ENCODE data around the gene LRRC71.

Gene LRRC71

DNA sequence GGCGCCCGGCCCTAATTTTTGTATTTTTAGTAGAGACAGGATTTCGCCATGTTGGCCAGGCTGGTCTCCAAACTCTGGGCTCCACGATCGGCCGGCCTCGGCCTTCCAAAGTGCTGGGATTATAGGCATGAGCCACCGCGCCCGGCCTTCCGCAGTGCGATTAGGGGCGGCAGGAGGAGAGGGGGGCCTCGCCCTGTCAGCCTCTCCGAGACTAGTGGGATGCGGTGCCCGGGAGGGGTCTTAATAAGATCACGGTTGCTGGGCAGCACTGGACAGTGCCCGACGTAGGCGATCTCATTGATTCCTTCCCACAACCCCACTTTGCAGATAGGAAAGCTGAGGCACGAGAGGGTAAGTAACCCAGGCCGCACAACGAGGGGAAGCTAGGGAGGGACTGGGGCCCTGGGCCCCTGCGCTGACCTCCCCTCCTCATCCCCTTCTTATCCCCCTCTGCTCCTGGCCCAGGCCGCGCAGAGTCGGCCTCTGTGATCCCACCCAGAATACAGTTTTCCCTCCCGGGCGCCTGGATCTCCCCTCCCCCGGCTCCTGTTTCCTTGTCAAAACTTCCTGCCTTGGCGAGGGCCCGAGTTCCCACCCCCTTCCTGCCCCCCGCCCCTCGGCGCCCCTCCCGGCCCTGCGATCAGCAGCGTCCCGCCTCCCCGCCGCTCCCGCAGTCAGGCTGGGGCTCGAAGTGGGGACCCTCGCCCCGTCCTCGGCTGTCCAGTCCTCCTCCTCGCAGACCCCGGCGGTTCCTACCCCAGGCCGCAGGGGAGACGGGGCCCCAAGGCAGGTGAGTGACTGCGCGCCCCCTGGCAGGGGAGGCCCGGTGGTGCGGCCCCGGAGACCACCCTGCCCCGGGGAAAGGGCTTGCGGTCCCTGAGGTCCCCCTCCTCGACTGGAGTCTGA is 27.1 kb upstream of the LRRC71 start, which contains the start of gene PEAR1:
TSS of gene PEAR1 (plus strand) at position 671 of the 906 bp plus-strand sequence. CDS start 10,209 bp downstream, outside the sequence.
- DNase-seq, result no peak

DNA sequence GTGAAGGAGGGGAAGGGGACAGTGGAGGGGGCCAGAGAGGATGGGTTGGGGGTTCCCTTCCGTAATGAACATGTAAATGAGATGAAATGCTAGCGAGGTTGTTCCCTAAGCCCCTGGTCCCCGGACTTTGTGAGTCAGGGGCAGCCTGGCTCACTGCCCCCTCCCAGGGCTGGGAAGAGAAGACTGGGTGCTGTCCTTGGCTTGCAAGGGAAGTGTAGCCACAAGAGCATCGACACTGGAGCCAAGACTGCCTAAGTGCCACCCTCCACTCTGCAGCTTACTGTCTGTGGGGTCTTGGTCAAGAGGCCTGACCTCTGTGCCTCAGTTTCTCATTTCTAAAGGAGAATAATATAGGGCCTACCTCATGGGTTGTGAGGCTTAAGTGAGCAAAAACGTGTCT is 26.4 kb upstream of the LRRC71 start:
- no peak for DNase-seq

DNA sequence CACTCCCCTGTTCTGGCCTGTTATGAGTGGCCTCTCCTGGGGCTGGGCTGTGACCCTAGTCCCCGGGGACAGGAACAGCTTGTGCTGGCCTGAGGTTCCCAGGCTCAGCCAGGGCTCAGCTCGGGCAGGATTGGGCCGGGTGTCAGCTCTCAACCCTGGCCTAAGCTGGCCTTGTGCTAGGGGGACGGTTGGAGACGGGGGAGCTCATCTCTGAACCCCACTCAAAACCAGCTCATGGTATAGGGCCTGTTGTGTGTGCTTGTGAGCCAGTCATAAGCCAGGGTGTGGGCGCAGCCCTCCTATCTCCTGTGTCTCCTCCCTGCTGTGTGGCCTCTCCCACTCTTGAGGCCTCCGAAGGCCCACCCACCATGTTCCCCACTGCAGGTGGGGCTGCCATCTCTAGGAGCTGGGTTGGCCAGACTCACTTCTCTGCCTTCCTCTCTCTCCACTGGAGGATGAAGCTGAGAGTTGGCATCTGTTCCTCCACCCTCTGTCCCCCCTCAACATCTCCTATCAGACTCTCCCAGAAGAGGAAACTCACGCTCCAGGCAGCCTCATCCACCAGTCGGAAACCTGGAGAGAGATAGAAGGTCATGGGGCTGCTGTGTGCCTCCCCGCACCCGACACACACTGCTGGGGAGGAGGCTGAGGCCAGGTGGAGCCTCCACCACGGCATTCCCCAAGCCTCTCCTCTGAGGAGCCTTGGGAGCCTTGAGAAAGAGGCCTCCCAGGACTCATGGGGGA is 25.5 kb upstream of the LRRC71 start:
- DNase-seq, result no peak

DNA sequence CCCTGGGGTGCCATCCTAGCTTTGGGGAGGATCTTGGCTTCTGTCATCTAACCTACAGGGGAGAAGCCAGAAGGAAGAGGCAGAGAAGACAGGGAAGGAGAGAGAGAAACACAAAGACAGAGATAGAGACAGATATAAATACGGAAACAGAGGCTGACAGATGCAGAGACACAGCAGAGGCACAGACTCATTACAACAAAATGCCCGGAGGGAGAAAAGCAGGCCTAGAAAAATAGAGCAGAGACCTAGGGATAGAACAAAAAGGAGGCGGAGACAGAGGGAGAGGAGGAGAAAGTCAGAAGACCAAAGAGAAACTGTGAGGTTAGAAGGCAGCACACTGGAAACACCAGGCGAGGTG is 25.0 kb upstream of the LRRC71 start:
- no peak for DNase-seq

DNA sequence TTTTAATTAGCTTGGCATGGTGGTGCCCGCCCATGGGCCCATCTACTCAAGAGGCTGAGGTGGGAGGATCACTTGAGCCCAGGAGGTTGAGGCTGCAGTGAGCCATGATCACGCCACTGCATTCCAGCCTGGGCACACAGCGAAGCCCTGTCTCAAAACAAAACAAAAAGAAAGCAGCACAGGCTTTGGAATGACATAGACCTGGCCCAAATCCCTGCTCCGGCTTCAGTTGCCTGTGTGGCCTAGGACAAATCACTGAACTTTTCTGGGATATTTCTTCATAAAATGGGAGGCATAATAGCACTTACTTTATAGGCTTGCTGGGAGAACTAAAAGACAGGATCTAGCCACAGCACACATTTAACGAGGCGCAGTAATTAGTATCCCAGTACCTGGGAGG is 24.5 kb upstream of the LRRC71 start:
- DNase-seq, result no peak

DNA sequence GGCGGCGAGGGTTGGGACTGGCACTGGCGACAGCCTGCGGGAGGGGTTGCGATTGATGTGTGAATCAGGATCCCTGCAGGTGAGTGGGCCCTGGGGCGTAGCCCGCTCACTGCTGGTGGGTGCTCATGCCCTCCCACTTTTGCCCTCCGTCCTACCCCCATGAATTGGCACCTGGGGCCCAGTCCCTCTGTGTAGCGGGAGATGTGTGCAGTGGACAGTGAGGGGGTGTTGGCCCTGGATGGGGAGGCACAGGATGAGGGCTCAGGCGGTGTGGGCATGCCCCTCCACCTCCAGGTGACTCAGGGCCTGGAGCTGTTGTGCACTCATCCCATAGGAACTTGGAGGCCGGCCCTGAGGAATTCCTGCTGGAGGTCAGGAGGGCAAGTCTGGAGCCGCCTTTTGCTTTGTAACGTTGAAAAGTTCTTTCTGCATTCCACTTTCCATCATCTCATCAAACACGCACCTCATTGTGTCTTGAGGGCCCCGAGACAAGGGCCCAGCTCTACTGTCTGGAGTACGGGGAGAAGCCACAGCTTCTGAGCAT is 23.9 kb upstream of the LRRC71 start:
- no peak for DNase-seq

DNA sequence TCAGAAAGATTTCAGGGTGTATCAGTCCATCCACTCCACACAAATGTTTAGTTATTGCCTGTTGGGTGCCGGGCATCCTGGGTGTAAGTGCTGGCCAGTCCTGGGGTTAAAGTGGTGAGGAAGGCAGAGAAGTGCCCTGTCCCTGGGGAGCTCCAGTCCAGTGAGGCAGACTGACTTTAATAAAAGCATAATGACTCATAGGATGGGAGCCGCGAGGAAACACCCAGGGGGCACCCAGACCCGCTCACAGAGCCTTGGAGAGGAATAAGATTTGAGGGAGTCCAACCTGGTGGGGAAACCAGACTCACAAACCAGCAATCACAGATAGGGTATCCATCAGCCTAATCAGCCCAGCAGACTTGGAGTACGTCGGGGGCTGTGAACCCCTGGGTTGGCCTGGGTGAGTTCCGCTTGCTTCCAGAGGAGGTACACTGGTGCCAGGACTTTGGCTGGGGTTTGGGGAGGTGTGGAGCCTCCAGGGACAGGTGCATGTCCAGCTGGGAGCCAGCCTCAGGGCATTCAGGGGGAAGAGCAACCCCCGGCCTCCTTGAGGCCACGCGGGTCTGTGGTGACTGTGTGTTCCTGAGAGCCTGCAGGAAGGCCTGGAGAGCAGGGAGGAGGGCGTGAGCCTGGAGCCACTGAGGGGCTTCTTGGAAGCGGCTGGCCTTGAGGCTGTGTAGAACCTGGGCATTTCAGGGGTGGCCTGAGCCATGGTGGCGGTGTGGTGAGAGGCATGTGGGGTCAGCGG is 23.2 kb upstream of the LRRC71 start:
- DNase-seq, result no peak

DNA sequence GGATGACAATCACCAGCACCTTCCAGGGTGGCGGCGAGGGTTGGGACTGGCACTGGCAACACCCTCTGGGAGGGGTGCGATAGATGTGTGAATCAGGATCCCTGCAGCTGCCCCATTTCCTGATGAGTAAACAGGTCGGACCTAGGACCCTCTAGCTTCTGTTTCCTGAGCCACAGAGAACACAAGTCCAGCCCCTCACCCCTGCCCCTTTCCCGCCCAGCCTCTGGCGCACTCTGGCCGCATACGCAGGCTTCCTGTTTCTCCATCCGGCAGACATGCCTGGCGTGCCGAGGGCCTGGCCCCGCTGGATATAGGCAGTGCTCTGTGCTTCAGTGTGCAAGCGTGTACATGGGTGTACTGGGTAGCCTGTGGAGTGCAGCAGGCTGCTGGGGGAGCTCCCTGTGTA is 22.3 kb upstream of the LRRC71 start:
- peak; percentile 29 for DNase-seq

DNA sequence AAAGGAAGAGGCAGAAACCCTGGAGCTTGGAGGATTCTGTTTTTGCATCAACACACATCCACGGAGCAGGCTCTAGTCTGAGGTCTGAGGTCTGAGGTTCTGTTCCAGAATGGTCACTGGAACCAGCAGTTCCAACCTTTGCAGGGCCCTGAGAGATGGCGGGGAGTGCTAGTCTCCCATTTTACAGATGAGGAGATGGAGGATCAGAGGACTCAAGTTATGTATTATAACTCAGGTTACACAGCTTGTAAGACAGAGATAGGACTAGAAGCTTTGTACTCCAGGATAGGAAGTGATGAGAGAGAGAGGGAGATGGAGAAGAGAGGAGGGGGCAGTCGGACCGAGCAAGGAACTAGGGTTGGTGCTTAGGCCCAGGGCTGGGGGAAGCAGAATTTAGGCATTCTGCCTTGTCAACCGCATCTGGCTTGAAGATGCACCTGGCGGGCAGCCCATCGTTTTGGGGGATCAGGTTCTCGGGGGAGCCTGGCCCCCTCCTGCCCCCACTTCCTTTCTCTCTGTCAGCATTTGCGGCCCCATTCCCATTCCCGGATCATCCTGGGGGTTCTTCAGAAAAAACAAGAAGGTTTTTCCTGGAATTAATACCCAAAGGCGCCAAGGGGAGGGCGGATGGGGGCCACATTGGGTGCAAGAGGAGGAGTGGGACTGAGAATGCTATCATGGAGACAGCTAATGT is 21.3 kb upstream of the LRRC71 start:
- DNase-seq, result no peak

DNA sequence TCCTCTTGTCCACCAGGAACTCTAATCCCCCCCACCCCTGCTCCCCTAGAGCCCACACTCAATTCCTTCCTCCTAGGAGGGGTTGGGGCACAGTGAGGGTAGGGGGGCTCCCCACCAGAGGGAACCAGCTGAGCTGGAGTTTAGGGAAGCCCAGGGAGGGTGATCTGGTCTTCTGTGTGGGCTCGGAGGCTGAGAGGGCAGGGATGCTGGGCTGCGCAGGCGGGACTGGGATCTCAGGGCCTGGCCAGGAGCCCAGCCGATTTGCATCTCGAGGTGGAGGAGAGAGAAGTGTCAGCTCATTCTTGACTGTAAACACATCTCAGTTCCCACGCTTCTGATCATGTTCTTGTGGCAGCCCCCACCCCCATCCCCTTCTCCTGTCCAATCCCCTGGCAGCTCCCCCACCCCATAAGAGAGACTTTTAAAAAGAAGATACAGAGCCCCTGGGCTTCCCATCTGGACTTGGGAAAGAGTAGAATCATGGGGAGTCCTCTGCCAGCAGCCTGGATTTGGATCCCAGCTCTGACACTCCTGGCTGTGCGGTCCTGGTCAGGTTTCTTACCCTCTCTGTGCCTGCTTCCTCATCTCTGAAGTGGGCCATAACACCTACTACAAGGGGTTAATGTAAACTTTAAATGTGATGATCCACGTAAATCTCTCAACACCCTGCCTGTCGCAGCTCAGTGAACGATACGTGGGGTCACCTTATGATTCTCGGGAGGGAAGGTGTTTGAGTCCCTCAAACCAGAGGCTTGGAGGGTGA is 20.3 kb upstream of the LRRC71 start:
- no peak for DNase-seq

DNA sequence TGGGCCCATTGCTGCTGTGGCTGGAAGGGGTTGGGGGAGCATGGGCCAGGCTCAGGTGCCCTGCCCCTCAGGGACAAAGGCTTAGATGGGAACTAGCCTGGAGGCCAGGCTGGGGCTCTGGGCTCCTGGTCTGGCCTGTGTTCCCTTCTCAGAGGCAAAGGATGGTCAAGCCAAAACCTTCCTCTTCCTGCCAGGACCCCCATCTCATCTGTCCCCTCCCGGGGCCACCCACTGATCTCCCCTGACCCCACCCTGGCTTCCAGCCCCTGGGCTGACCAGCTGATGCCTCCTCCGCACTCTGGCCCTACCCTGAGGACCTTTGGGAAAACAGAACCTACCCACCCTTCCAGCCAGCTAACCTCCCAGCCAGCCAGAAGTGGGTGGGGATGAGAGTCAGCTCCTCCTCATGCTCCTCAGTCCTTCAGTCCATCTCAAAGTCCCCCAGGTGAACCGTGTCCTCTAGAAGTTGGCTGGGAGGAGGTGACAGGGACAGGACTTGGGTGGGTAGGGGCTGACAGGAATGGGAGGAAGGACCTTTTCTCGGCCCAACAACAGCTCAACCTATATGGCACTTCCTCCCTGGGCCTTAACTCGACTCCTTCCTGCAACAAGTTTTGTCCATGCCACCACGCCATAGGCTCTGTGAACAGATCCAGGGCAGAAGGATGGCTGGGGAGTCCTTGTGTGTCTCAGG is 19.4 kb upstream of the LRRC71 start:
- DNase-seq, result no peak

DNA sequence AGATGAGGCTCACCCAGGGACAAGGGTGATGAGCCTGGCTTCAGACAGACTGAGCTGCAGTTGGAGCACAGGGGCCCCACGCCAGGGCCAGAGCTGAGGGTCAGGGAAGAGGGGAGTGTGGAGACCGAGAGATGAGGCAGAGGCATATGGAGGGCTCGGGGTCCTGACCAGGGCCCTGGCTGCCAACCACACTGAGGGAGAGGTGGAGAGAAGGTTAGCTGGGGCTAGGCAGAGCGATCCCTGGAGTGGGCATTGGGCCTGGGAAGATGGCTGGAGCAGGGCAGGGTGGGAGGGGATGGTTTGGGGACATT is 18.9 kb upstream of the LRRC71 start:
- no peak for DNase-seq

DNA sequence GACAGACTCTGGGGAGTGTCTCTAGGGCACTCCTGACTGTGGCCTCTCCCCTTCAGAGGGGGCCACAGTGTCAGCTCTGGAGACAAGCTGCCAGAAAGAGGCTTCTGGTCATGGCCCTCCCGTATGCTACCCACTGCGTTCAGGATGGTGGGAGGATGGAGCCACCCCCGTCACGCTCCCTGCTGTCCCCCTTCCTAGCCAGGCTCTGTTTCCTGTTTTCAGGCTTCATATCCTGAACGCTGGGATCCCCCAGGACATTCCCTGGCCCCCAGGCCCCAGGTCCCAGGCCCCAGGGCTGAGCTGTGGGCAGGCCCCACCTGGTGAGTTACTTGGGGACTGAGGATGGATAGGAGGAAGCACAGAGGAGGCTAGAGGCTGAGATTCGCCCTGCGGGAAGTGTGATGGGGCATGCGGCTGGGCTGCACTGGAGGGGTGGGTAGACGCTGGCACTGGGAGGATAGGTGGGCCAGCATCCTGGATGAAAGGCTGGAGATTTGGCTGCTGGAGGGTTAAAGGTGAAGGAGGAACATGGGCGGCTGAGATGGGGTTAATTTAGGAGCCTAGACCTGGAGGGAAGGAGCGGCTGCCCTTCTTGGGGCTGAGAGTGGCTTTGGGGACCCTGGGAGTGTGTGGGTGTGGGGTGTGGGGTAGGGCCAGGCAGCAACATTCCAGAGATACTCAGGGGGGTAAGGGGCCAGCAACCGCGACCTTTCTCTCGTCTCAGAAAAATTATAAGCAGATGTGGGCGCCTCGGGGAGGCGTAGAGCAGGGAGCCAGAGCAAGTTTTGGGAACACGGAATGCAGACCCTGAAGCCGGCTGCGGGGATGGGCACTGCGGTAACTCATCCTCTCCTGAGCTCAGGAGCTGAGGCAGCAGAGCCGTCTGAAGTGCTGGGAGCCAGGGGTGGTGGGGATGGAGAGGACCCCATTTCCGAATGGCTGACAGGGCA is 18.2 kb upstream of the LRRC71 start:
- no peak for DNase-seq

DNA sequence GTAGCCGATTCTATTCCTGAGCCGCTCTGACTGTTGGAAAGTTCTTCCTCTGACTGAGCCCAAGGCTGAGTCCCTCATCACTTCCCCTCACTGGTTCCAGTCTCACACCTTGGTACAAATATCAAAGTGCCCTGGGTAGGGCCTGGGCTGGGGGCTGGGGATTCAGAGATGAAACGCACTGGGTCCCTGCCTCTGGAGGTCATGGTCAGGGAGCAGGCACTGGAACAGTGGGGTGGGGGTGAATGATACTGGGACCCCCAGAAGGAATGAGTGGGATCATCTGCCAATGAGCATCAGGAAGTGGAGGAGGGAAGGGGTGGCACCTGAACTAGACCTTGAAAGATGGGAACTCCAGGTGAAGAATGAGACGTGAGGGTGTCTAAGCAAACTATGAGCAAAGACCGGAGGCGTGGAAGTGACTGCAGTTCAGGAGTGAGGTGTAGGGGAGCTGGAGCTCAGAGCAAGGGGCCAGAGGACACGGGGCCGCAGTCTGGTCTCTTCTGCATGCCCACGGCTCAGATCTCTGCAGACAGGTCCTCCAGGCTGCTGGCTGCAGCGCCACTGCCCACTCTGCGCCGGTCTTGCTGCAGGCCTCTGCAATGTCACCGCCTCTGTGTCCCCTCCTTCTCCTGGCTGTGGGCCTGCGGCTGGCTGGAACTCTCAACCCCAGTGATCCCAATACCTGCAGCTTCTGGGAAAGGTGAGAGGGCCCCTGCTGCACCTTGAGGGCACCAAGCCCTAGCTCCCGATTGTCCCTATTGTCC is 16.9 kb upstream of the LRRC71 start:
- no peak for DNase-seq

DNA sequence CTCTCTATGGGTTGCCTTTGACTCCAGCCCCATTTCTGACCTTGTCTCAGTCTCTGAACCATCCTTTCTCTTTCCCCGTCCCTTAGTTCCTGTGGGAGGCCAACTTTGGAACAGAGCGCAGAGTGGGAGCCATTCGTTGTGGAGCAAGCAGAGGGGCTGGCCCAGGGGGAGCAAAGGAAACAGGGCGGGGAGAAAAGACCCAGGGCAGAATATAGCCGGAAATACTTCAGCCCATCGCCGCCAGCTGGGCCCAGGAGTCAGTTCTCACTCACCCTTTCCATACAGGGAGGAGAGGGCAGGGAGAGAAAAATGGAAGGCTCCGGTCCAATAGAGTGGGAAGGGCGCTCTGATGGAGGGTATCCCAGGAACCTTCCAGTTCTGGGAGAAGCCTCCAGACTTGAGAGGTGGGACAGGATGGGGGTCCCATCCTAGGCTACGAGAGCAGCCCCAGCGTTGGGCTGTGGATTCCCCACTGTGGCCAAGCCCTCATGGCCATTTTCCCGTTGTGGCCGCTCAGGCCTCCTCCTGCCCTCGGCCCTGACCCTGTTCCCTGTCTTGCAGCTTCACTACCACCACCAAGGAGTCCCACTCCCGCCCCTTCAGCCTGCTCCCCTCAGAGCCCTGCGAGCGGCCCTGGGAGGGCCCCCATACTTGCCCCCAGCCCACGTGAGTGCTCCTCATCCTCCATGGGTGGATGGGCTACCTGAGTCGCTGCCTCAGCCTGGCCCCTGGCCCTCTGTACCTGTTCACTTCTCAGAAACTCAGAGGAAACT is 16.1 kb upstream of the LRRC71 start:
- no peak for DNase-seq

DNA sequence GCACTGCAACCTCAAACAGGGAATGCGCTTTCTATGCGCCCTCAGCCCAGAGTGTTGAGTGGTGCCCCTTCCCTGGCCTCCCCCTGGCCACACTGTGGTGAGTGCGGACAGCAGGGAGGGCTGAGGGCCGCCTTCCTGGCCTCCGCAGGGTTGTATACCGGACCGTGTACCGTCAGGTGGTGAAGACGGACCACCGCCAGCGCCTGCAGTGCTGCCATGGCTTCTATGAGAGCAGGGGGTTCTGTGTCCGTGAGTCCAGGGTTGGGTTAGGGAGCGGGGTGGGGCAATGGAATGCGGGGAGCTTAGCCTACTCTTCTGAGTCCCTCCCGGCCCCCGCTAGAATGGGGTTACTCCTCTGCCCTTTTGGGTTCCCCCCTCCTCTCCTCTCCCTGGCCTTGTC is 15.3 kb upstream of the LRRC71 start:
- no peak for DNase-seq

DNA sequence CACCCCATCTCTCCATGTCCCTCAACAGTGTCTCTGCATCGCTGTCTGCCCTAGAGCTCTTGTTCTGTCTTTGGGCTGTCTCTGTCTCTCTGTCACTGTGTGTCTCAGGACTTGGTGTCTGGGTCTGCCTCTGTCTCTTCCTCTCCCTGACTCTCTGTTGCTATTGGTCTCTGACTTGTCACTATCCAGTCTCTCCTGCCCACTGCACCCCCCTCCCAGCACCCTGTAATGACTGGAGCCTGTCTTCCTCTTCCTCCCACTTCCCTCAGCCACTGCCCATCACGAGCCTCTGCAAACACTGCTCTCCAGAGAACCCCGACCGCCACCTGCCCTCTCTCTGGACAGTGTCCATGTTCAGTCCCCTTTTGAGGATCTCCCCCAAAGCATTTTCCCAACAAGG is 14.8 kb upstream of the LRRC71 start:
- DNase-seq, result no peak

DNA sequence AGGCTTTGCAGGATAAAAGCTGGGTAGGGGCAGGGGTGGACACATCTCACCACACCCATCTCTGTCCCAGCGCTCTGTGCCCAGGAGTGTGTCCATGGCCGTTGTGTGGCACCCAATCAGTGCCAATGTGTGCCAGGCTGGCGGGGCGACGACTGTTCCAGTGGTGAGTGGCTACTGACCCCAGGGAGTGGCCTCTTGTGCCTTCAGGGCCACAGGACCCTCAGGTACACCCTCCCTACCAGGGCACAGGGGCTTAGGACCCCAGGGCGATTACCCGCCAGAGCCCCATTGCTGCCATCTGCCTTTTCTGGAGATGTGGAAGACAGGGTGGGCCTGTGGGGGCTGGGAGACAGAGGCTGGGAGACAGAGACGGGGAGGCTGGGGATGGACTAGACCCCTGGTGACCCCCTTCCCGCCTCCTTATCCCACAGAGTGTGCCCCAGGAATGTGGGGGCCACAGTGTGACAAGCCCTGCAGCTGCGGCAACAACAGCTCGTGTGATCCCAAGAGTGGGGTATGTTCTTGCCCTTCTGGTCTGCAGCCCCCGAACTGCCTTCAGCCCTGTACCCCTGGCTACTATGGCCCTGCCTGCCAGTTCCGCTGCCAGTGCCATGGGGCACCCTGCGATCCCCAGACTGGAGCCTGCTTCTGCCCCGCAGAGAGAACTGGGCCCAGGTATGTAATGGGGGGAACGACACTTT is 14.1 kb upstream of the LRRC71 start:
- no peak for DNase-seq
